Mesenchymal stem cell (in vitro differentiated cells and primary cell): Measurements from ENCODE around the gene SSH3.
A peak's percentile ranks its signal among the peaks of the same experiment; 100 is the strongest.

Experiments
- DNase-seq: peaks from one replicate; pipeline ENCODE4 v3.0.0-alpha.2; 2013
- H2AFZ ChIP-seq: one replicate; pipeline ENCODE4 v1.6.1; 2013; ENCODE audit warnings: low read depth, mild to moderate bottlenecking, control low read depth, inconsistent platforms, low read length, moderate library complexity
- H2AK5ac ChIP-seq: 2 replicates; pipeline ENCODE4 v1.6.1; 2013; ENCODE audit warnings: low read length, moderate library complexity, mild to moderate bottlenecking, inconsistent platforms; ENCODE audit not compliant: severe bottlenecking
- H2BK120ac ChIP-seq: one replicate; pipeline ENCODE4 v1.6.1; 2013; ENCODE audit warnings: low read depth, mild to moderate bottlenecking, inconsistent platforms, low read length, moderate library complexity
- H2BK12ac ChIP-seq, 2 experiments: one replicate each; pipeline ENCODE4 v1.6.1; 2013; ENCODE audit warnings: inconsistent platforms in 2 of 2, low read length in 2 of 2, mild to moderate bottlenecking in 2 of 2, moderate library complexity in 2 of 2, control low read depth in 1 of 2
- H2BK15ac ChIP-seq: one replicate; pipeline ENCODE4 v1.6.1; 2013; ENCODE audit warnings: mild to moderate bottlenecking, low read depth, inconsistent platforms; ENCODE audit not compliant: poor library complexity, severe bottlenecking
- H2BK5ac ChIP-seq: 2 replicates; pipeline ENCODE4 v1.6.1; 2013; ENCODE audit warnings: low read depth, mild to moderate bottlenecking, low read length, control low read depth, inconsistent platforms; ENCODE audit not compliant: poor library complexity, severe bottlenecking
- H3K14ac ChIP-seq, 2 experiments: one replicate each; pipeline ENCODE4 v1.6.1; 2013; ENCODE audit warnings: inconsistent platforms in 2 of 2, low read length in 2 of 2, control low read depth in 1 of 2, mild to moderate bottlenecking in 1 of 2, moderate library complexity in 1 of 2
- H3K18ac ChIP-seq, 2 experiments: one replicate each; pipeline ENCODE4 v1.6.1; 2013; ENCODE audit warnings: inconsistent platforms in 2 of 2, low read length in 2 of 2, control low read depth in 1 of 2, low read depth in 1 of 2, mild to moderate bottlenecking in 1 of 2
- H3K23ac ChIP-seq, 2 experiments: one replicate each; pipeline ENCODE4 v1.6.1; 2013; ENCODE audit warnings: inconsistent platforms in 2 of 2, low read length in 2 of 2, mild to moderate bottlenecking in 2 of 2, moderate library complexity in 2 of 2, control low read depth in 1 of 2
- H3K27ac ChIP-seq: 2 replicates; pipeline ENCODE4 v1.5.1; 2013; ENCODE audit warnings: mild to moderate bottlenecking, moderate library complexity, low read length, control low read depth, inconsistent platforms; ENCODE audit not compliant: poor library complexity, severe bottlenecking
- H3K27me3 ChIP-seq, 2 experiments: 2 replicates each; pipeline versions ENCODE4 v1.6.1 to v1.7.0; 2013; ENCODE audit warnings: low read length in 2 of 2, mild to moderate bottlenecking in 2 of 2, moderate library complexity in 2 of 2, control low read depth in 1 of 2, inconsistent platforms in 1 of 2; ENCODE audit not compliant: control insufficient read depth in 1 of 2, insufficient read depth in 1 of 2
- H3K36me3 ChIP-seq, 2 experiments: 2 replicates each; pipeline versions ENCODE4 v1.6.1 to v1.7.0; 2013; ENCODE audit warnings: low read length in 2 of 2, control low read depth in 1 of 2, inconsistent platforms in 1 of 2, low read depth in 1 of 2, mild to moderate bottlenecking in 1 of 2; ENCODE audit not compliant: insufficient read depth in 2 of 2, control insufficient read depth in 1 of 2
- H3K4ac ChIP-seq, 2 experiments: one replicate each; pipeline ENCODE4 v1.6.1; 2013; ENCODE audit warnings: inconsistent platforms in 2 of 2, low read length in 2 of 2, mild to moderate bottlenecking in 2 of 2, moderate library complexity in 2 of 2, control low read depth in 1 of 2, low read depth in 1 of 2
- H3K4me1 ChIP-seq: 2 replicates; pipeline ENCODE4 v1.6.1; 2013; ENCODE audit warnings: low read depth, low read length, control low read depth; ENCODE audit not compliant: control insufficient read depth, insufficient read depth
- H3K4me2 ChIP-seq: 2 replicates; pipeline ENCODE4 v1.6.1; 2013; ENCODE audit warnings: low read length, mild to moderate bottlenecking, inconsistent platforms; ENCODE audit not compliant: poor library complexity, severe bottlenecking
- H3K4me3 ChIP-seq, 2 experiments: 2 replicates each; pipeline versions ENCODE4 v1.5.1 to v1.7.0; 2013; ENCODE audit warnings: low read length in 2 of 2, mild to moderate bottlenecking in 2 of 2, control low read depth in 1 of 2, low read depth in 1 of 2; ENCODE audit not compliant: insufficient read depth in 1 of 2
- H3K79me1 ChIP-seq: replicated peaks from 2 replicates; pipeline ENCODE4 v1.6.1; 2013; ENCODE audit warnings: mild to moderate bottlenecking, control low read depth, low read length, inconsistent platforms; ENCODE audit not compliant: poor library complexity, severe bottlenecking
- H3K9ac ChIP-seq: 2 replicates; pipeline ENCODE4 v1.7.0; 2013; ENCODE audit warnings: mild to moderate bottlenecking, low read length, moderate library complexity
- H3K9me3 ChIP-seq: 2 replicates; pipeline ENCODE4 v1.7.0; 2013; ENCODE audit warnings: mild to moderate bottlenecking, low read length; ENCODE audit not compliant: control insufficient read depth
- H4K8ac ChIP-seq: one replicate; pipeline ENCODE4 v1.6.1; 2013; ENCODE audit warnings: inconsistent platforms, mild to moderate bottlenecking, low read length, moderate library complexity
- H4K91ac ChIP-seq: one replicate; pipeline ENCODE4 v1.6.1; 2013; ENCODE audit warnings: mild to moderate bottlenecking, low read length, inconsistent platforms
- WGBS: methylation state at CpG from one replicate; pipeline ENCODE4 v1.1.7; 2013; ENCODE audit warnings: mixed read lengths; 5-methylcytosine and 5-hydroxymethylcytosine counted together

The SSH3 gene

GRCh38 chr11:67320011-67320410 lies 16.7 kb downstream of the SSH3 start:
- no peak overlapping the region for H3K4me2 ChIP-seq
- H3K18ac ChIP-seq, result no peak overlapping the region
- H3K14ac ChIP-seq, result no peak overlapping the region
- H4K8ac ChIP-seq, result no peak overlapping the region
- no peak overlapping the region for H3K4me3 ChIP-seq
- H4K91ac ChIP-seq, result no peak overlapping the region
- H2BK15ac ChIP-seq, result no peak overlapping the region
- H3K36me3 ChIP-seq, result peaks cover 0 to 5% of the 10 kb centered on the region in 2 experiments
- H2AK5ac ChIP-seq, result no peak overlapping the region
- 93% methylated on average over 3 of the region's 3 CpGs for WGBS
- no peak overlapping the region for H2BK120ac ChIP-seq
- H2BK12ac ChIP-seq, result no peak overlapping the region
- no peaks in the 10 kb centered on the region for H3K4me1 ChIP-seq
- H3K9ac ChIP-seq, result no peak overlapping the region
- H3K27ac ChIP-seq, result no peak overlapping the region
- H2AFZ ChIP-seq, result no peak overlapping the region
- H3K4ac ChIP-seq, result no peak overlapping the region
- no peak overlapping the region for H2BK5ac ChIP-seq
- peaks cover 14% of the 10 kb centered on the region for H3K79me1 ChIP-seq
- peak overlapping the region in 1 of 2 experiments; percentile 65 for H3K23ac ChIP-seq
- no peaks in the 10 kb centered on the region for H3K9me3 ChIP-seq
- H3K27me3 ChIP-seq, result no peaks in the 10 kb centered on the region
- no peak for DNase-seq

- no peak overlapping the region for H2AFZ ChIP-seq
- H3K9ac ChIP-seq, result no peak overlapping the region
- H3K14ac ChIP-seq, result no peak overlapping the region
- no peak overlapping the region for H2BK5ac ChIP-seq
- no peak overlapping the region for H4K91ac ChIP-seq
- peak overlapping the region in 1 of 2 experiments; percentile 9 for H3K4ac ChIP-seq
- peaks cover 0 to 5% of the 10 kb centered on the region in 2 experiments for H3K36me3 ChIP-seq
- H2BK120ac ChIP-seq, result no peak overlapping the region
- no peaks in the 10 kb centered on the region for H3K27me3 ChIP-seq
- WGBS, result 87% methylated on average over 2 of the region's 2 CpGs
- no peak overlapping the region for H3K18ac ChIP-seq
- no peak overlapping the region for H4K8ac ChIP-seq
- peaks cover 14% of the 10 kb centered on the region for H3K79me1 ChIP-seq
- H3K4me1 ChIP-seq, result no peaks in the 10 kb centered on the region
- DNase-seq, result no peak
- H3K23ac ChIP-seq, result no peak overlapping the region
- H3K4me3 ChIP-seq, result peak overlapping the region in 1 of 2 experiments; percentile 35
- H3K4me2 ChIP-seq, result no peak overlapping the region
- no peak overlapping the region for H3K27ac ChIP-seq
- no peak overlapping the region for H2AK5ac ChIP-seq
- H2BK15ac ChIP-seq, result no peak overlapping the region
- no peak overlapping the region for H2BK12ac ChIP-seq
- H3K9me3 ChIP-seq, result no peaks in the 10 kb centered on the region
These were observed 17.4 kb downstream of the SSH3 start for GRCh38 chr11:67320691-67321090.

GRCh38 chr11:67321313-67321871 lies 18.1 kb downstream of the SSH3 start:
- no peaks in the 10 kb centered on the region for H3K27me3 ChIP-seq
- no peak overlapping the region for H3K18ac ChIP-seq
- no peak overlapping the region for H3K4ac ChIP-seq
- H3K27ac ChIP-seq, result no peak overlapping the region
- DNase-seq, result no peak
- H3K14ac ChIP-seq, result no peak overlapping the region
- peaks cover 14% of the 10 kb centered on the region for H3K79me1 ChIP-seq
- no peak overlapping the region for H3K4me2 ChIP-seq
- no peak overlapping the region for H2AK5ac ChIP-seq
- no peak overlapping the region for H2BK120ac ChIP-seq
- H3K23ac ChIP-seq, result no peak overlapping the region
- WGBS, result 74% methylated on average over 6 of the region's 6 CpGs
- no peak overlapping the region for H2AFZ ChIP-seq
- H2BK12ac ChIP-seq, result no peak overlapping the region
- peaks cover 0 to 10% of the 10 kb centered on the region in 2 experiments for H3K36me3 ChIP-seq
- no peak overlapping the region for H3K9ac ChIP-seq
- H3K4me1 ChIP-seq, result no peaks in the 10 kb centered on the region
- no peaks in the 10 kb centered on the region for H3K9me3 ChIP-seq
- no peak overlapping the region for H4K91ac ChIP-seq
- no peak overlapping the region for H3K4me3 ChIP-seq
- H2BK15ac ChIP-seq, result no peak overlapping the region
- no peak overlapping the region for H4K8ac ChIP-seq
- H2BK5ac ChIP-seq, result no peak overlapping the region

GRCh38 chr11:67322049-67322448 lies 18.7 kb downstream of the SSH3 start:
- Histone ChIP-seq H3K4me2 (no peak overlapping the region), H3K23ac (no peak overlapping the region), H2BK5ac (no peak overlapping the region)

More at GRCh38 chr11:67322049-67322448, 18.7 kb downstream of the SSH3 start:
- H3K4me1 ChIP-seq, result no peaks in the 10 kb centered on the region
- WGBS, result 86% methylated on average over 3 of the region's 3 CpGs
- H3K36me3 ChIP-seq, result peaks cover 0 to 10% of the 10 kb centered on the region in 2 experiments
- H3K14ac ChIP-seq, result no peak overlapping the region
- H2BK15ac ChIP-seq, result no peak overlapping the region
- no peaks in the 10 kb centered on the region for H3K27me3 ChIP-seq
- H2BK12ac ChIP-seq, result no peak overlapping the region
- no peak overlapping the region for H3K27ac ChIP-seq
- H2AK5ac ChIP-seq, result no peak overlapping the region
- H4K8ac ChIP-seq, result no peak overlapping the region
- H3K9me3 ChIP-seq, result no peaks in the 10 kb centered on the region
- DNase-seq, result no peak
- no peak overlapping the region for H2BK120ac ChIP-seq
- H3K9ac ChIP-seq, result no peak overlapping the region
- H3K4me3 ChIP-seq, result no peak overlapping the region
- no peak overlapping the region for H3K18ac ChIP-seq
- no peak overlapping the region for H4K91ac ChIP-seq
- H3K79me1 ChIP-seq, result peaks cover 14% of the 10 kb centered on the region
- H3K4ac ChIP-seq, result no peak overlapping the region
- H2AFZ ChIP-seq, result no peak overlapping the region
